ENCODE measurements around the gene MTMR1.

The MTMR1 gene

DNA sequence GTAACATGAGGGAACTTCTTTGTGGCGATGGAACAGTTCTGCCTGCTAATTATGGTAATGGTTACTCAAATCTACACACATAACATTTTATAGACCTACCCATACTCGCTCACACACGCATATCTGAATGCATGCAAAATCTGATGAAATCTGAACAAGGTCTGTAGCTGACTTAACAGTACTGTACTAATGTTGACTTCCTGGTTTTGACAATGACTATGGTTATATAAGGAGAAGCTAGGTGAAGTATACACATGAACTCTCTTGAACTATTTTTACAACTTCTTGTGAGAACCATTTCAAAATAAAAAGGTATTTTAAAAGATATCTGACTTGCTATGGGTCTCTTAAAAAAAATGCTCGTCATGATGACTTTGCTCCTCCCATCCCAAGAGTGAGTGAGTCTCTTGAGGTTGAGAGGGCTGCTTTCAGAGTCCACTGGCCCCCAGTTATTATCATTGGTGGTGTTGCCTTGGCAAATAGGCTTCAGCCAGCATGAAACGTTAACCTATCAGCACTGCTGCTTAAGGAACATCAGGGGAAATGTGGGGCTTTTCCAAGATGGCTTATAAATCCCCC lies 99.8 kb downstream of the MTMR1 start:
- TF ChIP-seq, protein P1, sequence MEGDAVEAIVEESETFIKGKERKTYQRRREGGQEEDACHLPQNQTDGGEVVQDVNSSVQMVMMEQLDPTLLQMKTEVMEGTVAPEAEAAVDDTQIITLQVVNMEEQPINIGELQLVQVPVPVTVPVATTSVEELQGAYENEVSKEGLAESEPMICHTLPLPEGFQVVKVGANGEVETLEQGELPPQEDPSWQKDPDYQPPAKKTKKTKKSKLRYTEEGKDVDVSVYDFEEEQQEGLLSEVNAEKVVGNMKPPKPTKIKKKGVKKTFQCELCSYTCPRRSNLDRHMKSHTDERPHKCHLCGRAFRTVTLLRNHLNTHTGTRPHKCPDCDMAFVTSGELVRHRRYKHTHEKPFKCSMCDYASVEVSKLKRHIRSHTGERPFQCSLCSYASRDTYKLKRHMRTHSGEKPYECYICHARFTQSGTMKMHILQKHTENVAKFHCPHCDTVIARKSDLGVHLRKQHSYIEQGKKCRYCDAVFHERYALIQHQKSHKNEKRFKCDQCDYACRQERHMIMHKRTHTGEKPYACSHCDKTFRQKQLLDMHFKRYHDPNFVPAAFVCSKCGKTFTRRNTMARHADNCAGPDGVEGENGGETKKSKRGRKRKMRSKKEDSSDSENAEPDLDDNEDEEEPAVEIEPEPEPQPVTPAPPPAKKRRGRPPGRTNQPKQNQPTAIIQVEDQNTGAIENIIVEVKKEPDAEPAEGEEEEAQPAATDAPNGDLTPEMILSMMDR (IDR thresholded peaks at IDR 0.05; ENCODE audit: insufficient read depth, low read depth, low read length, missing control alignments): no peak
- no peak for DNase-seq (ENCODE audit: low read depth)
- no peak overlapping the region for H3K4me3 ChIP-seq (ENCODE audit: low read length)

GRCh38 chrX:150805736-150806135 lies 112.5 kb downstream of the MTMR1 start:
- no peak overlapping the region for H3K4me3 ChIP-seq (ENCODE audit: low read length)
- DNase-seq (ENCODE audit: low read depth): no peak
- TF ChIP-seq, protein P1 (IDR thresholded peaks at IDR 0.05; ENCODE audit: insufficient read depth, low read depth, low read length, missing control alignments): no peak

DNA sequence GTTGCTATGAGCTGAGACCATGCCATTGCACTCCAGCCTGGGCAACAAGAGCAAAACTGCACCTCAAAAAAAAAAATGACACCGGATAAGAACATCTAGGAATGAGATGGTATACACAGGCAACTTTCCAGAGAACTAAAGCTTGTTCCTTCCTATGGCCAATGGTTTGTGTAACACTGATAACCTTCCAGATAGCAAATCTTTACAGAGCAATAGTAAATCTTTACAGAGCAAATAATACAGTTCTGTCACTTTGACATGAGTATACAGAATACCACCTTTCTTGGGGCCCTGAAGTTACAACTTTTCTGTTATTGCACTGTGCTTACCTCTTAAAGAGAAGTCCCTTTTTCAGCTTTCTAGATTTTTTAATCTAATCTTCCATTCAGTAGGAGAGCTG lies 113.6 kb downstream of the MTMR1 start:
- H3K4me3 ChIP-seq (ENCODE audit: low read length): no peak overlapping the region
- DNase-seq (ENCODE audit: low read depth): no peak
- TF ChIP-seq, protein P1 (IDR thresholded peaks at IDR 0.05; ENCODE audit: insufficient read depth, low read depth, low read length, missing control alignments): no peak

GRCh38 chrX:150813922-150814321 lies 120.7 kb downstream of the MTMR1 start:
- DNase-seq (ENCODE audit: low read depth): no peak
- H3K4me3 ChIP-seq (ENCODE audit: low read length): no peak overlapping the region
- TF ChIP-seq, protein P1 (IDR thresholded peaks at IDR 0.05; ENCODE audit: insufficient read depth, low read depth, low read length, missing control alignments): no peak
